ENCODE data around the gene TACR1. TPM values are rescaled to one million over a fixed set of nuclear protein-coding genes. Genes with fewer than 3 reads are reported as not detected.
"Not testable (repeated sequence)": the region's sequence is repeated elsewhere in the genome, so short reads cannot be mapped to it uniquely, and the experiment has no call there.

Gene TACR1
- total RNA-seq, 1 donor from 2014 or later = 1.4 TPM

DNA sequence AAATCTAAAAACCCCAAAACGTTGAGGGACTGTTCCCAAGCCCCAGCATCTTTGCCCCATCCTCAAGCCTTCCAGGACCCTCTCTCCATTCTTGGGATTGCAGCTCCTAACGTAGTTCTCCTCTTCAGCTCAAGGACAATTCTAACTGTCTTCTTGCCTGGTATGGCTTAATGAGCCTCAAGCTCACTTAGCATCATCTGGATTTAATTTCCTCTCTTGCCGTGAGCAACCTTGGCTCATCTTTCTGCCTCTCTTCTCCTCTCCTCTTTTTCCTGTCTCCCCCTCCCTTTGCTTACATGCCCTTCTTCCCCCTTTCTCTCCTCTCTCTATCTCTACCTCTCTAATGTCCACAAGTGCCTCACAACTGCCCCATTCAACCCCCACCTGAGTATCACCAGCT is 44.2 kb downstream of the TACR1 start:
- intact Hi-C loops (cut with DNase I) = no loop called here
- H3K4me1 ChIP-seq = peaks cover 10% of the 10 kb centered on the region
- no peaks in the 10 kb centered on the region for H3K27me3 ChIP-seq (ENCODE audit: low read depth)
- H3K4me3 ChIP-seq = no peak overlapping the region
- ATAC-seq (no peak), DNase-seq (no peak)
- H3K9me3 ChIP-seq = no peaks in the 10 kb centered on the region
- TF ChIP-seq, protein P1, sequence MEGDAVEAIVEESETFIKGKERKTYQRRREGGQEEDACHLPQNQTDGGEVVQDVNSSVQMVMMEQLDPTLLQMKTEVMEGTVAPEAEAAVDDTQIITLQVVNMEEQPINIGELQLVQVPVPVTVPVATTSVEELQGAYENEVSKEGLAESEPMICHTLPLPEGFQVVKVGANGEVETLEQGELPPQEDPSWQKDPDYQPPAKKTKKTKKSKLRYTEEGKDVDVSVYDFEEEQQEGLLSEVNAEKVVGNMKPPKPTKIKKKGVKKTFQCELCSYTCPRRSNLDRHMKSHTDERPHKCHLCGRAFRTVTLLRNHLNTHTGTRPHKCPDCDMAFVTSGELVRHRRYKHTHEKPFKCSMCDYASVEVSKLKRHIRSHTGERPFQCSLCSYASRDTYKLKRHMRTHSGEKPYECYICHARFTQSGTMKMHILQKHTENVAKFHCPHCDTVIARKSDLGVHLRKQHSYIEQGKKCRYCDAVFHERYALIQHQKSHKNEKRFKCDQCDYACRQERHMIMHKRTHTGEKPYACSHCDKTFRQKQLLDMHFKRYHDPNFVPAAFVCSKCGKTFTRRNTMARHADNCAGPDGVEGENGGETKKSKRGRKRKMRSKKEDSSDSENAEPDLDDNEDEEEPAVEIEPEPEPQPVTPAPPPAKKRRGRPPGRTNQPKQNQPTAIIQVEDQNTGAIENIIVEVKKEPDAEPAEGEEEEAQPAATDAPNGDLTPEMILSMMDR (IDR thresholded peaks at IDR 0.05) = no peak
- no peaks in the 10 kb centered on the region for H3K36me3 ChIP-seq
- H3K27ac ChIP-seq = no peak overlapping the region

DNA sequence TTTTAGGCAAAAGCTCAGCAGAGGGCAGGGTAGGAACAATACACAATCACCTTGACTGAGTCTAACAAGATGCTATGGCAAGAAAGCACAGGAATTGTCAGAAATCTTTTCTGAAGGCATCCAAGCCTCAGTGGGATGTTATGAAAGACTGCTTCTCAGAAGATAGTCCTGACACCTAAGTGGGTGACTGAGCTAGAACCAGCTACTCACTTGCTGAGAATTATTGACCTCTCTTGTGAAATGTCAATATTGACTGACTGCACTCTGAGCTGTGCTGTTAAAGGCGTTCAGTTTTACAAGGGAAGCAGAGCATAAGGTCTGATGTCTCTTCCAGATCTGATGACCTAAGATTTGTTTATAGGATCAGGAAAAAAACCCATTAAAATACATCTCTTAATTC is 46.1 kb downstream of the TACR1 start:
- ATAC-seq = peak; percentile 76 to 91

DNA sequence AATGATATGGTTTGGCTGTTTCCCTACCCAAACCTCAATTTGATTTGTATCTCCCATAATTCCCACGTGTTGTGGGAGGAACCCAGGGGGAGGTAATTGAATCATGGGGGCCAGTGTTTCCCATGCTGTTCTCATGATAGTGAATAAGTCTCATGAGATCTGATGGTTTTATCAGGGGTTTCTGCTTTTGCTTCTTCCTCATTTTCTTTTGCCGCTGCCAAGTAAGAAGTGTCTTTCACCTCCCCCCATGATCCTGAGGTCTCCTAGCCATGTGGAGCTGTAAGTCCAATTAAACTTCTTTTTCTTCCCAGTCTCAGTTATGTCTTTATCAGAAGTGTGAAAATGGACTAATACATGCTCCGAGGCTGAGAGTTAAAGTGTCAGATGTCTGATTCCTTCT is 47.1 kb downstream of the TACR1 start:
- H3K36me3 ChIP-seq; H3K9me3 ChIP-seq; H3K4me3 ChIP-seq; intact Hi-C loops (cut with DNase I); H3K27ac ChIP-seq; H3K27me3 ChIP-seq (ENCODE audit: low read depth); DNase-seq; ATAC-seq: not testable (repeated sequence)
- peaks cover 10% of the 10 kb centered on the region for H3K4me1 ChIP-seq

More for the DNA sequence above, 46.1 kb downstream of the TACR1 start:
- no peak overlapping the region for H3K4me3 ChIP-seq
- H3K27ac ChIP-seq = no peak overlapping the region
- H3K9me3 ChIP-seq = no peaks in the 10 kb centered on the region
- TF ChIP-seq, protein P1 (IDR thresholded peaks at IDR 0.05) = no peak
- DNase-seq = no peak
- H3K4me1 ChIP-seq = peaks cover 10% of the 10 kb centered on the region
- H3K27me3 ChIP-seq (ENCODE audit: low read depth) = no peaks in the 10 kb centered on the region
- no peaks in the 10 kb centered on the region for H3K36me3 ChIP-seq
- intact Hi-C loops (cut with DNase I) = no loop called here

DNA sequence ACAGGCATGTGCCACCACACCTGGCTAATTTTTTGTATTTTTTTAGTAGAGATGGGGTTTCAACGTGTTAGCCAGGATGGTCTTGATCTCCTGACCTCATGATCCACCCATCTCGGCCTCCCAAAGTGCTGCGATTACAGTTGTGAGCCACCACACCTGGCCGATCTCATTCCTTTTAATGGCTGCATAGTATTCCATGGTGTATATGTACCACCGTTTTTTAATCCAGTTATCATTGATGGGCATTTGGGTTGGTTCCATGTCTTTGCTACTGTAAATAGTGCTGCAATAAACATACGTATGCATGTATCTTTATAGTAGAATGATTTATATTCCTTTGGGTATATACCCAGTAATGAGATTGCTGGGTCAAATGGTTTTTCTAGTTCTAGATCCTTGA is 51.4 kb downstream of the TACR1 start:
- intact Hi-C loops (cut with DNase I); H3K27me3 ChIP-seq (ENCODE audit: low read depth); DNase-seq; ATAC-seq; H3K36me3 ChIP-seq; H3K4me3 ChIP-seq; H3K4me1 ChIP-seq; H3K9me3 ChIP-seq; H3K27ac ChIP-seq: not testable (repeated sequence)

DNA sequence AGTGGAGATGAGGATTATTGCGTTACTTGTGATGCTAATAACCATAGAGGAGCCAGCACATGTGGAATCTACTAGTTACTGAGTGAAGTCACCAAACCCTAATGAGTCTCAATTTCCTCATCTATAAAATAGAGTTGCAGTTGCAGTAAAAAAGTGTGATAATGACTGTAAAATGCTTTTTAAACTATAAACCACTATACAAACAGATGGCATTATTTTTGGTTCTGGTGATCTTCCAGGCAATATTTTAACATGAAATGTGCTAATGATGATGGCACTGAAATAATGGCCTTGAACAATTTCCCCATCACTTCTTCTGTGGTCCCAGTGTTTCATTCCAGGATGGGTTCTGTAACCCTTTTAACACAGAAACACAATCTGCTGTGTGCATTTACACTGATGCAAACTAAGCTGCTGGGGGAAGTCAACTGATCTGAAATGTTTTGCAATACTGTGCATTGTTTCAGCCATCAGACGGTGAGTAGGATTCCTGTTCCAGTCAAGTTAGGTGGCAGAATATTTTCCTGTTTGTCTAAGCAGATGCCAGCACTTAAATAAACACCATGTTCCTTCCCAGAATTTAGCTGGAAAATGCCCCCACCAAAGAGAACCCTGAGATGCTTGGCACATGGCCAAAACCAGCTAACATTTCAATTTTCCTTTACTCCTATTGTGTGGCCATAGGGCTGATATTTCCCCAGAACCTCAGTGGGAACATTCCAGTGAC is 52.6 kb downstream of the TACR1 start:
- Histone ChIP-seq H3K27ac (no peak overlapping the region), H3K4me3 (no peak overlapping the region), H3K27me3 (ENCODE audit: low read depth) (no peaks in the 10 kb centered on the region), H3K9me3 (no peaks in the 10 kb centered on the region), H3K4me1 (no peaks in the 10 kb centered on the region), H3K36me3 (no peaks in the 10 kb centered on the region)
- TF ChIP-seq, protein P1 (IDR thresholded peaks at IDR 0.05) = no peak
- intact Hi-C loops (cut with DNase I) = no loop called here
- ATAC-seq = no peak
- DNase-seq = no peak

DNA sequence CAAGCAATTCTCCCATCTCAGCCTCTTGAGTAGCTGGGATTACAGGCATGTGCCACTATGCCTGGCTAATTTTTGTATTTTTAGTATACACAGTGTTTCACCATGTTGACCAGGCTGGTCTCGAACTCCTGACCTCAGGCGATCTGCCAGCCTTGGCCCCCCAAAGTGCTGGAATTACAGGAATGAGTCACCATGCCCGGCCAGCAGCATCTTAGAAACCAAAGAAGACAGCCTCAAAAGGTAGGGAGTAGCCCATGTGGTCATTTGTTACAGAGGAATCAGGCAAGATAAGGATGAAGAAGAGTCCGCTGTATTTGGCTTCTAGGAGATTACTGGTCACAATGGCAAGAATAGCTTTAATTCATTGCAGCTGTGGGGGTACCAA is 53.1 kb downstream of the TACR1 start:
- intact Hi-C loops (cut with DNase I); DNase-seq: not testable (repeated sequence)

DNA sequence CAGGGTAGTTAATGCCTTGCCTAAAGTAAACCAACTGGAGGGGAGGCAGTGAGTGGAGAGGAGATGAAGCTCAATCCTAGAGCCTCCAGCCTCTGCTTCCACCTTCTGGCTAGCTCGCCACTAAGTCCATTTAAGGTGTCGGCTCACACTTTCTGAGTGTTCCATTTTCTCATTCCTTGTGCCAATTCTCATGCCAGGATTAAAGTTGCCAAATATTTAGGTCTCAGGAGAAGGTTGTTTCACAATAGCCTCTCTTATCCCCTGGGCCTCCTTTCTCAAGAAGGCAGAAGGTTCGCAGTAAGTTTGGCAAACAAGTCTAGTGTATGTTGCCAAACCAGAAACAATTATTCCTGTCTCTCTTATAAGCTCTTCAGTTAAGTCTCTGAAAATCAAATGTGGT is 57.2 kb downstream of the TACR1 start:
- ATAC-seq = peak; percentile 73 to 76
- TF ChIP-seq, protein P1 (IDR thresholded peaks at IDR 0.05) = no peak
- Histone ChIP-seq H3K4me3 (no peak overlapping the region), H3K36me3 (no peaks in the 10 kb centered on the region), H3K4me1 (no peaks in the 10 kb centered on the region), H3K9me3 (no peaks in the 10 kb centered on the region), H3K27me3 (ENCODE audit: low read depth) (no peaks in the 10 kb centered on the region), H3K27ac (no peak overlapping the region)
- intact Hi-C loops (cut with DNase I) = no loop called here
- no peak for DNase-seq

More for the DNA sequence above, 53.1 kb downstream of the TACR1 start:
- not testable (repeated sequence) for H3K4me1 ChIP-seq; H3K9me3 ChIP-seq; H3K27me3 ChIP-seq (ENCODE audit: low read depth); H3K4me3 ChIP-seq; H3K36me3 ChIP-seq; ATAC-seq; H3K27ac ChIP-seq

Data from lower lobe of right lung (tissue), 2 donors.